H9 (cell line): ENCODE data around the gene MRTFA. TPM values are rescaled to one million over a fixed set of nuclear protein-coding genes. Genes with fewer than 3 reads are reported as not detected.

Experiments used
- DNase-seq: peaks from one replicate; pipeline ENCODE4 v3.0.0-alpha.2; 2017
- H2AFZ ChIP-seq: one replicate; pipeline ENCODE4 v1.6.1; 2013; ENCODE audit warnings: mild to moderate bottlenecking, low read length, control low read depth, moderate library complexity
- H2AK5ac ChIP-seq: 2 replicates; pipeline ENCODE4 v1.6.1; 2013; ENCODE audit warnings: low read length, control low read depth, mixed read lengths; ENCODE audit not compliant: insufficient read length
- H2BK120ac ChIP-seq: one replicate; pipeline ENCODE4 v1.6.1; 2013; ENCODE audit warnings: low read depth, mild to moderate bottlenecking, low read length, control low read depth, inconsistent platforms; ENCODE audit not compliant: poor library complexity, severe bottlenecking
- H2BK12ac ChIP-seq: 2 replicates; pipeline ENCODE4 v1.6.1; 2013; ENCODE audit warnings: low read length, control low read depth, mixed read lengths, low read depth; ENCODE audit not compliant: insufficient read length
- H2BK15ac ChIP-seq: 2 replicates; pipeline ENCODE4 v1.6.1; 2013; ENCODE audit warnings: low read depth, low read length, control low read depth
- H2BK20ac ChIP-seq: one replicate; pipeline ENCODE4 v1.6.1; 2013; ENCODE audit warnings: low read depth, mild to moderate bottlenecking, low read length, control low read depth, inconsistent platforms; ENCODE audit not compliant: poor library complexity, severe bottlenecking
- H2BK5ac ChIP-seq: 2 replicates; pipeline ENCODE4 v1.6.1; 2013; ENCODE audit warnings: low read length, control low read depth, mixed read lengths; ENCODE audit not compliant: insufficient read length
- H3K14ac ChIP-seq: 2 replicates; pipeline ENCODE4 v1.6.1; 2013; ENCODE audit warnings: low read length, control low read depth; ENCODE audit not compliant: insufficient read depth
- H3K18ac ChIP-seq: 2 replicates; pipeline ENCODE4 v1.6.1; 2013; ENCODE audit warnings: low read depth, mild to moderate bottlenecking, mixed read lengths, low read length, control low read depth; ENCODE audit not compliant: insufficient read length
- H3K23ac ChIP-seq: 2 replicates; pipeline ENCODE4 v1.6.1; 2013; ENCODE audit warnings: low read length, control low read depth, mixed read lengths, low read depth; ENCODE audit not compliant: insufficient read length
- H3K23me2 ChIP-seq: 2 replicates; pipeline ENCODE4 v1.6.1; 2013; ENCODE audit warnings: low read depth, mild to moderate bottlenecking, mixed read lengths, low read length, control low read depth; ENCODE audit not compliant: insufficient read length, poor library complexity, severe bottlenecking
- H3K27ac ChIP-seq: 2 replicates; pipeline ENCODE4 v1.5.1; 2013; ENCODE audit warnings: low read length, control low read depth, mixed read lengths, low read depth; ENCODE audit not compliant: insufficient read length
- H3K27me3 ChIP-seq: 2 replicates; pipeline ENCODE4 v1.6.1; 2013; ENCODE audit warnings: low read length, control low read depth, inconsistent platforms; ENCODE audit not compliant: insufficient read depth
- H3K4ac ChIP-seq: 2 replicates; pipeline ENCODE4 v1.6.1; 2013; ENCODE audit warnings: low read depth, mild to moderate bottlenecking, control low read depth, inconsistent platforms, low read length, moderate library complexity
- H3K4me1 ChIP-seq: 2 replicates; pipeline ENCODE4 v1.6.1; 2013; ENCODE audit warnings: low read length, control low read depth, inconsistent platforms; ENCODE audit not compliant: insufficient read depth
- H3K4me2 ChIP-seq: 2 replicates; pipeline ENCODE4 v1.6.1; 2013; ENCODE audit warnings: low read length, control low read depth, mixed read lengths; ENCODE audit not compliant: insufficient read length, insufficient read depth
- H3K56ac ChIP-seq: 2 replicates; pipeline ENCODE4 v1.6.1; 2013; ENCODE audit warnings: low read depth, mild to moderate bottlenecking, mixed read lengths, low read length, control low read depth; ENCODE audit not compliant: insufficient read length
- H3K79me1 ChIP-seq: 2 replicates; pipeline ENCODE4 v1.6.1; 2013; ENCODE audit warnings: low read depth, mild to moderate bottlenecking, moderate library complexity, low read length, control low read depth, inconsistent platforms; ENCODE audit not compliant: insufficient read depth, poor library complexity, severe bottlenecking
- H3K79me2 ChIP-seq: 2 replicates; pipeline ENCODE4 v1.6.1; 2013; ENCODE audit warnings: low read length, control low read depth, inconsistent platforms; ENCODE audit not compliant: insufficient read depth
- H3K9ac ChIP-seq: 2 replicates; pipeline ENCODE4 v1.6.1; 2013; ENCODE audit warnings: low read length, control low read depth, mixed read lengths; ENCODE audit not compliant: insufficient read length; ENCODE audit errors: extremely low read depth
- H3K9me3 ChIP-seq: one replicate; pipeline ENCODE4 v1.6.1; 2013; ENCODE audit warnings: low read depth, low read length, inconsistent platforms; ENCODE audit not compliant: control insufficient read depth
- H3T11ph ChIP-seq: one replicate; pipeline ENCODE4 v1.6.1; 2013; ENCODE audit warnings: mild to moderate bottlenecking, low read length, control low read depth, inconsistent platforms
- H4K20me1 ChIP-seq: one replicate; pipeline ENCODE4 v1.6.1; 2013; ENCODE audit not compliant: control insufficient read depth, insufficient read length, insufficient read depth
- H4K5ac ChIP-seq: 2 replicates; pipeline ENCODE4 v1.6.1; 2013; ENCODE audit warnings: low read depth, mild to moderate bottlenecking, mixed read lengths, low read length, control low read depth; ENCODE audit not compliant: insufficient read length
- H4K8ac ChIP-seq: replicated peaks from 2 replicates; pipeline ENCODE4 v1.6.1; 2013; ENCODE audit warnings: low read length, control low read depth, mixed read lengths, low read depth; ENCODE audit not compliant: insufficient read length
- H4K91ac ChIP-seq: 2 replicates; pipeline ENCODE4 v1.6.1; 2013; ENCODE audit warnings: low read depth, mild to moderate bottlenecking, moderate library complexity, mixed read lengths, low read length, control low read depth; ENCODE audit not compliant: insufficient read length
- H3K27ac Mint-ChIP-seq, 3 experiments: 2 replicates in 2 of 3; 3 replicates in 1 of 3; pipeline ENCODE4 v1.8.0; 2020 to 2021; ENCODE audit warnings: mixed read lengths in 3 of 3, mild to moderate bottlenecking in 1 of 3, moderate library complexity in 1 of 3
- H3K27me3 Mint-ChIP-seq: 2 replicates; pipeline ENCODE4 v1.8.0; 2021; ENCODE audit warnings: low read depth, mild to moderate bottlenecking, moderate library complexity, mixed read lengths
- H3K36me3 Mint-ChIP-seq, 3 experiments: 2 replicates in 2 of 3; 3 replicates in 1 of 3; pipeline ENCODE4 v1.8.0; 2020 to 2021; ENCODE audit warnings: low read depth in 3 of 3, mixed read lengths in 3 of 3; ENCODE audit not compliant: insufficient read depth in 1 of 3
- H3K4me1 Mint-ChIP-seq, 2 experiments: 2 replicates each; pipeline ENCODE4 v1.8.0; 2020; ENCODE audit warnings: mixed read lengths in 2 of 2
- H3K4me3 Mint-ChIP-seq, 2 experiments: 2 replicates in 1 of 2; 3 replicates in 1 of 2; pipeline ENCODE4 v1.8.0; 2020 to 2021; ENCODE audit warnings: mild to moderate bottlenecking in 2 of 2, mixed read lengths in 2 of 2, moderate library complexity in 1 of 2
- H3K9me3 Mint-ChIP-seq, 2 experiments: 2 replicates in 1 of 2; 3 replicates in 1 of 2; pipeline ENCODE4 v1.8.0; 2020; ENCODE audit warnings: mild to moderate bottlenecking in 2 of 2, mixed read lengths in 2 of 2, moderate library complexity in 1 of 2
- CTCF ChIP-seq: fragments of 200-600 bp; sonication (generic); conservative IDR thresholded peaks from 3 replicates; pipeline ENCODE4 v1.8.0; 2021; ENCODE audit warnings: antibody characterized with exemption, mild to moderate bottlenecking
- total RNA-seq: library from RNA; stranded (reverse); gene quantifications from 2 replicates; pipeline ENCODE4 v1.2.1, GENCODE V29; 2021

The MRTFA gene
- total RNA-seq, 1 experiment from 2014 or later, result 38.1 TPM

GRCh38 chr22:40611606-40612005 is 24.9 kb downstream of the MRTFA start:
- no peak overlapping the region for H3K18ac ChIP-seq
- no peak overlapping the region for H4K5ac ChIP-seq
- H2AFZ ChIP-seq, result no peak overlapping the region
- H3K14ac ChIP-seq, result no peak overlapping the region
- H2BK12ac ChIP-seq, result no peak overlapping the region
- no peaks in the 10 kb centered on the region for H3K27me3 ChIP-seq
- H3K9me3 ChIP-seq, result no peaks in the 10 kb centered on the region
- DNase-seq, result no peak
- no peak overlapping the region for H3T11ph ChIP-seq
- no peaks in the 10 kb centered on the region for H3K23me2 ChIP-seq
- Mint-ChIP-seq H3K4me1 (peaks cover 25 to 32% of the 10 kb centered on the region in 2 experiments), H3K4me3 (no peak overlapping the region), H3K36me3 (peaks cover 0 to 3% (median 1%) of the 10 kb centered on the region in 3 experiments; a peak in 5 of 7 replicates), H3K27me3 (no peaks in the 10 kb centered on the region), H3K27ac (no peak overlapping the region), H3K9me3 (peaks cover 0 to 4% of the 10 kb centered on the region in 2 experiments; a peak in 1 of 5 replicates)
- H3K79me2 ChIP-seq, result peaks cover 4% of the 10 kb centered on the region; the same call in 1 of the 2 replicates
- H3K9ac ChIP-seq, result no peak overlapping the region
- H2BK15ac ChIP-seq, result no peak overlapping the region
- H4K91ac ChIP-seq, result no peak overlapping the region
- no peak overlapping the region for H2BK20ac ChIP-seq
- H4K20me1 ChIP-seq, result no peaks in the 10 kb centered on the region
- no peaks in the 10 kb centered on the region for H3K79me1 ChIP-seq
- H3K23ac ChIP-seq, result no peak overlapping the region
- H3K4ac ChIP-seq, result no peak overlapping the region
- no peak for TF ChIP-seq CTCF
- H3K56ac ChIP-seq, result no peak overlapping the region
- no peak overlapping the region for H2BK5ac ChIP-seq
- no peak overlapping the region for H4K8ac ChIP-seq
- no peak overlapping the region for H3K4me2 ChIP-seq
- no peak overlapping the region for H2AK5ac ChIP-seq
- no peak overlapping the region for H2BK120ac ChIP-seq
- no peaks in the 10 kb centered on the region; the same call in 1 of the 2 replicates for H3K4me1 ChIP-seq
- no peak overlapping the region for H3K27ac ChIP-seq
